Left ventricle myocardium inferior (tissue), 1 donor: Measurements from ENCODE around the gene AJM1. TPM values are rescaled to one million over a fixed set of nuclear protein-coding genes. Genes with fewer than 3 reads are reported as not detected.
"Not testable (repeated sequence)": the region's sequence is repeated elsewhere in the genome, so short reads cannot be mapped to it uniquely, and the experiment has no call there.

Experiments used
- DNase-seq: peaks from one replicate; pipeline ENCODE4 v3.0.0-alpha.2; 2020
- H3K27ac ChIP-seq: fragments of 200-600 bp; replicated peaks from 2 replicates; pipeline ENCODE4 v1.8.0; 2021
- H3K27me3 ChIP-seq: fragments of 200-600 bp; 2 replicates; pipeline ENCODE4 v1.8.0; 2021; ENCODE audit warnings: low read depth
- H3K36me3 ChIP-seq: fragments of 200-600 bp; 2 replicates; pipeline ENCODE4 v1.8.0; 2021
- H3K4me1 ChIP-seq: fragments of 200-600 bp; 2 replicates; pipeline ENCODE4 v1.8.0; 2021
- H3K4me3 ChIP-seq: fragments of 200-600 bp; 2 replicates; pipeline ENCODE4 v1.8.0; 2021; ENCODE audit warnings: mild to moderate bottlenecking, moderate library complexity
- H3K9me3 ChIP-seq: fragments of 200-600 bp; replicated peaks from 2 replicates; pipeline ENCODE4 v1.8.0; 2021
- CTCF ChIP-seq: fragments of 200-600 bp; IDR thresholded peaks from 2 replicates; pipeline ENCODE4 v1.8.0; 2021; ENCODE audit warnings: antibody characterized with exemption, mild to moderate bottlenecking, borderline replicate concordance
- intact Hi-C: fragments of 100-400 bp; cut with micrococcal nuclease; formaldehyde crosslinking; loops from one replicate; pipeline ENCODE4 v1.11.0; 2022
- total RNA-seq: library from RNA; stranded (reverse); fragmentation: NEBNext Ultra II Directional; extraction: Animal tissue kit (Norgen Biotek cat#: 25700); gene quantifications from one replicate; pipeline ENCODE4 v1.2.1, GENCODE V29; 2021
- donor health status: DM: no; HTN: yes; CAD: no; lungs with severe emphysema.

AJM1 gene
- total RNA-seq, 1 donor from 2014 or later: 7.7 TPM

GRCh38 chr9:136863623-136864273 is 21.5 kb downstream of the AJM1 start:
- H3K27me3 ChIP-seq: no peaks in the 10 kb centered on the region
- H3K27ac ChIP-seq: no peak overlapping the region
- intact Hi-C loops: loop anchor here (10.0 kb wide), 1 partner anchor 61 kb away; no protein-coding TSS in a partner anchor
- DNase-seq: no peak
- H3K4me3 ChIP-seq: no peak overlapping the region
- peaks cover 40% of the 10 kb centered on the region for H3K36me3 ChIP-seq
- H3K9me3 ChIP-seq: no peaks in the 10 kb centered on the region
- no peak for TF ChIP-seq CTCF
- H3K4me1 ChIP-seq: peaks cover 53% of the 10 kb centered on the region

- DNase-seq: peak; percentile 6
- H3K4me1 ChIP-seq: peaks cover 41% of the 10 kb centered on the region
- intact Hi-C loops: loop anchor here (10.0 kb wide), 1 partner anchor 60 kb away; no protein-coding TSS in a partner anchor
- H3K4me3 ChIP-seq: peak overlapping the region; percentile 90
- TF ChIP-seq CTCF: no peak
- no peaks in the 10 kb centered on the region for H3K27me3 ChIP-seq
- H3K36me3 ChIP-seq: peaks cover 40% of the 10 kb centered on the region
- H3K9me3 ChIP-seq: no peaks in the 10 kb centered on the region
- peak overlapping the region; percentile 95 for H3K27ac ChIP-seq
Observed at GRCh38 chr9:136865041-136865767, 22.9 kb downstream of the AJM1 start.

GRCh38 chr9:136865768-136866103 is 23.5 kb downstream of the AJM1 start:
- H3K27me3 ChIP-seq: no peaks in the 10 kb centered on the region
- TF ChIP-seq CTCF: no peak
- H3K27ac ChIP-seq: peak overlapping the region; percentile 95
- H3K4me3 ChIP-seq: peak overlapping the region; percentile 90
- no peak for DNase-seq
- intact Hi-C loops: loop anchor here (10.0 kb wide), 1 partner anchor 59 kb away; no protein-coding TSS in a partner anchor
- peaks cover 37% of the 10 kb centered on the region for H3K36me3 ChIP-seq
- H3K4me1 ChIP-seq: peaks cover 41% of the 10 kb centered on the region
- H3K9me3 ChIP-seq: no peaks in the 10 kb centered on the region

- H3K27me3 ChIP-seq, DNase-seq, H3K9me3 ChIP-seq: not testable (repeated sequence)
- peaks cover 41% of the 10 kb centered on the region for H3K4me1 ChIP-seq
- peak overlapping the region; percentile 90 for H3K4me3 ChIP-seq
- H3K36me3 ChIP-seq: peaks cover 24% of the 10 kb centered on the region
- intact Hi-C loops: loop anchor here (10.0 kb wide), 1 partner anchor 58 kb away; no protein-coding TSS in a partner anchor
- H3K27ac ChIP-seq: peak overlapping the region; percentile 95
Observed at GRCh38 chr9:136866898-136867421, 24.7 kb downstream of the AJM1 start.

GRCh38 chr9:136867480-136867879 is 25.2 kb downstream of the AJM1 start:
- no peak for DNase-seq
- H3K4me3 ChIP-seq: no peak overlapping the region
- intact Hi-C loops: loop anchor here (10.0 kb wide), 1 partner anchor 57 kb away; no protein-coding TSS in a partner anchor

More at GRCh38 chr9:136867480-136867879, 25.2 kb downstream of the AJM1 start:
- Histone ChIP-seq H3K4me1 (peaks cover 41% of the 10 kb centered on the region), H3K9me3 (peaks cover 3% of the 10 kb centered on the region), H3K36me3 (peaks cover 19% of the 10 kb centered on the region), H3K27me3 (no peaks in the 10 kb centered on the region), H3K27ac (no peak overlapping the region)
- TF ChIP-seq CTCF: no peak
